K562 (cell line): ENCODE data around the gene ZNF599. TPM values are rescaled to one million over a fixed set of nuclear protein-coding genes. Genes with fewer than 3 reads are reported as not detected.

Experiments used
- ATAC-seq: fragments of 200-7000 bp; cut with Tn5 transposase; 3 replicates; pipeline ENCODE4 v1.9.1; 2020; ENCODE audit warnings: moderate library complexity
- BruUV-seq: library from RNA; stranded (reverse); fragments of 400-500 nt; replicated peaks from 2 replicates; lab custom pipeline; 2021; lab: Mats Ljungman, UMichigan
- CTCF ChIA-PET: fragments of 300-600 bp; formaldehyde crosslinking; extraction: SDS; loops from one replicate; lab custom pipeline; 2021; ENCODE audit warnings: low intra/inter-chr PET ratio; lab: Yijun Ruan, JAX
- POLR2A ChIA-PET: fragments of 300-600, 350-650 bp; sonication (Branson Sonifier 250); formaldehyde crosslinking; extraction: SDS; loops from one replicate; lab custom pipeline; 2021; ENCODE audit warnings: antibody characterized with exemption, inconsistent platforms; lab: Yijun Ruan, JAX
- DNase-seq, 4 experiments: peaks; one replicate each; pipeline versions ENCODE4 v3.0.0 to v3.0.0-alpha.2; 2011 to 2018; ENCODE audit warnings: low spot score in 3 of 4, mixed read lengths in 3 of 4; ENCODE audit errors: extremely low read depth in 1 of 4
- FAIRE-seq: peaks from 2 replicates; lab custom pipeline; 2011; peaks lifted over from hg19 to GRCh38; lab: Jason Lieb, UNC
- H2AFZ ChIP-seq: 2 replicates; pipeline ENCODE4 v1.6.0; 2011; ENCODE audit warnings: low read depth, low read length, control low read depth, inconsistent platforms
- H3K27ac ChIP-seq: fragments of 200-600 bp; 3 replicates; pipeline ENCODE4 v1.8.0; 2011; ENCODE audit warnings: low read depth, mild to moderate bottlenecking, control low read depth, inconsistent platforms, low read length, moderate library complexity, mixed read lengths; ENCODE audit errors: extremely low read depth
- H3K27me3 ChIP-seq, 2 experiments: fragments of 300-600 bp in 1 of 2; 2 replicates in 1 of 2; 3 replicates in 1 of 2; pipeline versions ENCODE4 v1.6.0 to v1.8.0; 2011; ENCODE audit warnings: inconsistent platforms in 2 of 2, low read length in 2 of 2, mild to moderate bottlenecking in 1 of 2, mixed read lengths in 1 of 2, moderate library complexity in 1 of 2; ENCODE audit not compliant: control insufficient read depth in 2 of 2, insufficient read depth in 2 of 2
- H3K36me3 ChIP-seq: fragments of 300-600 bp; 3 replicates; pipeline ENCODE4 v1.8.0; 2011; ENCODE audit warnings: mild to moderate bottlenecking, low read length, inconsistent platforms; ENCODE audit not compliant: control insufficient read depth, insufficient read depth
- H3K4me1 ChIP-seq, 2 experiments: fragments of 200-600 bp in 1 of 2; replicated peaks in 1 of 2; 2 replicates in 1 of 2; 3 replicates in 1 of 2; pipeline versions ENCODE4 v1.5.1 to v1.8.0; 2011; ENCODE audit warnings: inconsistent platforms in 2 of 2, low read length in 2 of 2, mild to moderate bottlenecking in 1 of 2, mixed read lengths in 1 of 2, moderate library complexity in 1 of 2; ENCODE audit not compliant: control insufficient read depth in 2 of 2, insufficient read depth in 2 of 2
- H3K4me2 ChIP-seq: 2 replicates; pipeline ENCODE4 v1.6.1; 2011; ENCODE audit warnings: low read length, control low read depth, inconsistent platforms, mixed read lengths; ENCODE audit not compliant: insufficient read depth
- H3K4me3 ChIP-seq: fragments of 200-600 bp; sonication (generic), shearing (Covaris generic); 2 replicates; pipeline ENCODE4 v1.5.1; 2016; ENCODE audit warnings: control low read depth, inconsistent platforms
- H3K79me2 ChIP-seq: fragments of 200-600 bp; 3 replicates; pipeline ENCODE4 v1.8.0; 2011; ENCODE audit warnings: low read length, inconsistent platforms; ENCODE audit not compliant: control insufficient read depth, insufficient read depth
- H3K9ac ChIP-seq, 2 experiments: 2 replicates each; pipeline versions ENCODE4 v1.6.0 to v1.6.1; 2011; ENCODE audit warnings: low read depth in 2 of 2, low read length in 2 of 2, control low read depth in 1 of 2, inconsistent platforms in 1 of 2, mild to moderate bottlenecking in 1 of 2, mixed read lengths in 1 of 2; ENCODE audit not compliant: insufficient read depth in 1 of 2
- H3K9me1 ChIP-seq: one replicate; pipeline ENCODE4 v1.6.0; 2011; ENCODE audit warnings: inconsistent platforms, mild to moderate bottlenecking, low read length, moderate library complexity; ENCODE audit not compliant: control insufficient read depth, insufficient read depth
- H3K9me3 ChIP-seq: replicated peaks from 2 replicates; pipeline ENCODE4 v1.5.1; 2011; ENCODE audit warnings: low read depth, low read length, inconsistent platforms; ENCODE audit not compliant: control insufficient read depth, insufficient read depth
- H4K20me1 ChIP-seq: replicated peaks from 2 replicates; pipeline ENCODE4 v1.6.1; 2011; ENCODE audit warnings: low read length, inconsistent platforms, mixed read lengths; ENCODE audit not compliant: control insufficient read depth, insufficient read depth
- CHD4 ChIP-seq: fragments of 200-600 bp; sonication (generic); IDR thresholded peaks from 3 replicates; pipeline ENCODE4 v1.6.1; 2012; ENCODE audit warnings: low read depth, mild to moderate bottlenecking, mixed read lengths, low read length, inconsistent platforms; ENCODE audit not compliant: insufficient read depth, insufficient replicate concordance, poor library complexity, severe bottlenecking
- EHMT2 ChIP-seq: fragments of 450-650 bp; IDR thresholded peaks from 2 replicates; pipeline ENCODE4 v1.6.1; 2018; ENCODE audit warnings: antibody characterized with exemption
- FOXK1 ChIP-seq: sonication (generic); formaldehyde crosslinking; IDR thresholded peaks from 2 replicates; pipeline ENCODE4 v1.8.0; 2022; ENCODE audit warnings: missing genetic modification reagents, mild to moderate bottlenecking, borderline replicate concordance
- FOXK2 ChIP-seq, 2 experiments: fragments of 450-650 bp; IDR thresholded peaks in 1 of 2; conservative IDR thresholded peaks in 1 of 2; 2 replicates each; pipeline ENCODE4 v1.6.1; 2016; ENCODE audit warnings: low read depth in 2 of 2, mild to moderate bottlenecking in 1 of 2
- GABPB1 ChIP-seq: sonication (generic); formaldehyde crosslinking; IDR thresholded peaks from 2 replicates; pipeline ENCODE4 v1.8.0; 2022; ENCODE audit warnings: mild to moderate bottlenecking, missing genetic modification reagents
- HDAC1 ChIP-seq, 2 experiments: fragments of 450-650 bp; IDR thresholded peaks; 2 replicates each; pipeline ENCODE4 v1.6.1; 2016 to 2017; ENCODE audit warnings: inconsistent platforms in 1 of 2, mild to moderate bottlenecking in 1 of 2, moderate library complexity in 1 of 2
- HDAC2 ChIP-seq: fragments of 450-650 bp; IDR thresholded peaks from 2 replicates; pipeline ENCODE4 v1.6.1; 2016; ENCODE audit warnings: mild to moderate bottlenecking
- HDGF ChIP-seq: fragments of 450-650 bp; IDR thresholded peaks from 2 replicates; pipeline ENCODE4 v1.6.1; 2016
- MAFG ChIP-seq: fragments of 450-650 bp; conservative IDR thresholded peaks from 2 replicates; pipeline ENCODE4 v1.6.1; 2016; ENCODE audit warnings: missing genetic modification characterization, missing compliant biosample characterization
- NCOA1 ChIP-seq: fragments of 450-650 bp; IDR thresholded peaks from 2 replicates; pipeline ENCODE4 v1.6.1; 2016; ENCODE audit warnings: low read depth
- NR2C2 ChIP-seq, 2 experiments: fragments of 200-800 bp in 1 of 2; sonication (Bioruptor generic) in 1 of 2; sonication (generic) in 1 of 2; formaldehyde crosslinking in 1 of 2; IDR thresholded peaks; 2 replicates each; pipeline versions ENCODE4 v1.6.1 to v1.8.0; 2016 to 2022; ENCODE audit warnings: mild to moderate bottlenecking in 1 of 2, missing compliant biosample characterization in 1 of 2, missing genetic modification characterization in 1 of 2, missing genetic modification reagents in 1 of 2
- RFX7 ChIP-seq: fragments of 250-450 bp; sonication (Bioruptor Pico); IDR thresholded peaks from 2 replicates; pipeline ENCODE4 v1.5.1; 2021; ENCODE audit warnings: mild to moderate bottlenecking
- STAT5B ChIP-seq: fragments of 250-450 bp; sonication (Bioruptor Pico); IDR thresholded peaks from 2 replicates; pipeline ENCODE4 v1.8.0; 2021; ENCODE audit warnings: mild to moderate bottlenecking, inconsistent platforms
- ZNF316 ChIP-seq: fragments of 450-650 bp; IDR thresholded peaks from 2 replicates; pipeline ENCODE4 v1.6.1; 2016
- ZNF398 ChIP-seq: fragments of 250-450 bp; sonication (Bioruptor Pico); IDR thresholded peaks from 2 replicates; pipeline ENCODE4 v1.8.0; 2021; ENCODE audit warnings: moderate library complexity, mild to moderate bottlenecking, inconsistent platforms
- ZNF507 ChIP-seq: conservative IDR thresholded peaks from 2 replicates; pipeline ENCODE4 v1.6.1; 2017; ENCODE audit warnings: missing genetic modification characterization, missing compliant biosample characterization
- WGBS: fragments of 100-300 bp; shearing (Covaris generic); methylation state at CpG from one replicate; pipeline ENCODE4 v1.1.6; 2016; ENCODE audit warnings: low coverage, mixed read lengths; ENCODE audit not compliant: insufficient coverage; ENCODE audit errors: missing lambda C conversion rate; 5-methylcytosine and 5-hydroxymethylcytosine counted together
- in situ Hi-C: fragments of 300-500 bp; cut with MboI; formaldehyde crosslinking; loops from 4 replicates; pipeline ENCODE4 v1.15.0; 2018; ENCODE audit warnings: inconsistent platforms, mixed read lengths
- intact Hi-C: fragments of 100-400 bp; cut with micrococcal nuclease; formaldehyde crosslinking; loops from 2 replicates; pipeline ENCODE4 v1.14.2; 2022
- polyA plus RNA-seq, 8 experiments: library from polyadenylated mRNA; depleted of rRNA in 4 of 8; stranded (reverse) in 5 of 8; unstranded in 3 of 8; fragments of >200 nt; fragmentation: Nextera tagmentation in 2 of 8; fragmentation: Illumina TruSeq in 1 of 8; extraction: Ambion mirVana in 2 of 8; extraction: Trizol in 1 of 8; gene quantifications; 2 replicates each; pipeline versions ENCODE4 v1.2.1 to v1.2.3, GENCODE V29; 2011 to 2014; ENCODE audit warnings: inconsistent platforms in 1 of 8, missing spikeins in 1 of 8
- total RNA-seq, 7 experiments: library from RNA; depleted of rRNA in 6 of 7; stranded (reverse); fragments of >200 nt in 6 of 7; fragmentation: Illumina TruSeq in 2 of 7; extraction: Trizol in 2 of 7; gene quantifications; 2 replicates each; pipeline versions ENCODE4 v1.2.1 to v1.2.3, GENCODE V29; 2011 to 2021; ENCODE audit warnings: low replicate concordance in 1 of 7
- TF ChIP-seq, protein P1 (sequence below): conservative IDR thresholded peaks from 2 replicates; pipeline ENCODE4 v1.6.1; 2011; ENCODE audit warnings: low read depth, mild to moderate bottlenecking, low read length; ENCODE audit not compliant: control insufficient read depth
- TF ChIP-seq, protein P2 (sequence below): fragments of 250-450 bp; sonication (Bioruptor Pico); IDR thresholded peaks from 2 replicates; pipeline ENCODE4 v1.5.0; 2021

The ZNF599 gene
- total and polyA plus RNA-seq, 9 of the 15 experiments (the other 6 are each of a cell fraction or from before 2014, with no cell fraction given): 0.71 to 6.7 (median 2.8) TPM

DNA sequence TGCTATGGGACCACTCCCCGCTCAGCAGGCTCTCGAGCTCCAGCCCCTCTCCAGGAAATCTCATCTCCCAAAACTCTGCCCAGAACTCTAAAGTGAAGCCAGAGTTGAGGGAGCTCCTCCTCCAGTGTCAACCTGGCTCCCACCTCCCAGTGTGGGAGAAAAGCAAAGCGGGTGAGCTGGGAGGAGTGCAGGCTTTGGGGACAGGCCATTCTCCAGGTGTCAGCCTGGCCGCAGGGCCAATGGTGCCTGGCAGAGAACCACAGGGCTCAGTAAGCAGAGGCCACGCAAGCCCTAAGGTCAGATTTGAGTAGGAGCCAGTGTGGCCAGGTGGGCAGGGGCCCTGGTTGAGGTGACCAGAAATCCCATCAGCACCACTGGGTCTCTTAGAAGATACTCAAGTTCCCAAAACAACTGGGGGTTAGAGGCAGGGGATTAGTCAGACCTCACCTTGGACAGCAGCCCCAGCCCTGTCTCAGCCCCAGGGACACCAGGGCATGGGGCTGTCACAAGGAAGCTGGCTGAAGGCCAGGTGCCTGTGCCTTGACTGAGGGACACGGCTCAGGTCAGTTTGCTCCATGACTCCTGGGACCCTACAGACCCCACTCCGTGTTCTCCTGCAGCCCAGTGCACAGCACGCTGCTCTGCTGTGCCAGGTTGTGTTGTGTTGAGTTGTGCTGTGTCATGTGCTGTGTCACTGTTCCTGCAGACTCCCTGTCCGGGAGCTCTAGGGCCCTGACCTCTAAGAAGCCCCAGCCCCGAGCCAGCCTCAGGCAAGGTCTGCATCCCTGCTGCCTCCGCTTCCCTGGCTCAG is 41.8 kb downstream of the ZNF599 start:
- H3K36me3 ChIP-seq: peaks cover 10% of the 10 kb centered on the region; the same call in 2 of the 3 replicates
- H3K9ac ChIP-seq: peak overlapping the region; percentile 31 to 87; a peak in 3 of 4 replicates
- ChIA-PET POLR2A (interaction anchor here (0.6 to 1.7 kb wide), 4 partner anchors 12 to 1352 kb away, joined by 3 to 5 read pairs (median 4); no protein-coding TSS in a partner anchor), CTCF (interaction anchor here (0.6 kb wide), 1 partner anchor 732 kb away, joined by 3 read pairs; no protein-coding TSS in a partner anchor)
- peaks cover 4 to 7% of the 10 kb centered on the region in 2 experiments for H3K27me3 ChIP-seq
- WGBS: 30% methylated on average over 10 of the region's 11 CpGs
- H3K4me2 ChIP-seq: peak overlapping the region; percentile 98
- H3K9me1 ChIP-seq: peaks cover 6% of the 10 kb centered on the region
- BruUV-seq: no TSS peak
- H2AFZ ChIP-seq: peak overlapping the region; percentile 88
- in situ Hi-C loops: no loop called here
- no peak overlapping the region for H3K4me3 ChIP-seq
- DNase-seq (peak; percentile 52 to 72 (median 58)), ATAC-seq (peak; percentile 59), FAIRE-seq (peak; percentile 78)
- peak overlapping the region; percentile 61; the same call in 1 of the 3 replicates for H3K27ac ChIP-seq
- peaks cover 30 to 34% of the 10 kb centered on the region in 2 experiments for H3K4me1 ChIP-seq
- peaks cover 22% of the 10 kb centered on the region; the same call in 2 of the 3 replicates for H3K79me2 ChIP-seq
- intact Hi-C loops: no loop called here
- no peaks in the 10 kb centered on the region for H4K20me1 ChIP-seq
- no peaks in the 10 kb centered on the region for H3K9me3 ChIP-seq
- TF ChIP-seq HDGF (0 out of 2 replicates have a peak, but pooled peaks have one; percentile 65), ZNF316 (peak; percentile 98), MAFG (tag) (peak; percentile 90), NR2C2 (CRISPR knock-in tag; IDR thresholded peaks at IDR 0.05) (no peak), NR2C2 (tag; IDR thresholded peaks at IDR 0.05) (no peak), ZNF398 (CRISPR knock-in tag) (no peak), RFX7 (no peak), NCOA1 (0 out of 2 replicates have a peak, but pooled peaks have one; percentile 32), FOXK2 (conservative IDR thresholded peaks at IDR 0.05 in 1 of 2, IDR thresholded peaks at IDR 0.05 in 1 of 2; ENCODE audit: low read depth in 2 of 2) (0 out of 4 replicates have a peak, but pooled peaks of 1 of the 2 experiments have one; percentile 58), STAT5B (CRISPR knock-in tag) (no peak), EHMT2 (peak; percentile 86), HDAC2 (no peak; the same call in 1 of the 2 replicates), ZNF507 (tag) (no peak), FOXK1 (no peak), HDAC1 (IDR thresholded peaks at IDR 0.05) (peak in 1 of 2 experiments; percentile 66; a peak in 2 of 4 replicates), CHD4 (no peak), GABPB1 (CRISPR knock-in tag) (no peak)
- TF ChIP-seq, protein P1, sequence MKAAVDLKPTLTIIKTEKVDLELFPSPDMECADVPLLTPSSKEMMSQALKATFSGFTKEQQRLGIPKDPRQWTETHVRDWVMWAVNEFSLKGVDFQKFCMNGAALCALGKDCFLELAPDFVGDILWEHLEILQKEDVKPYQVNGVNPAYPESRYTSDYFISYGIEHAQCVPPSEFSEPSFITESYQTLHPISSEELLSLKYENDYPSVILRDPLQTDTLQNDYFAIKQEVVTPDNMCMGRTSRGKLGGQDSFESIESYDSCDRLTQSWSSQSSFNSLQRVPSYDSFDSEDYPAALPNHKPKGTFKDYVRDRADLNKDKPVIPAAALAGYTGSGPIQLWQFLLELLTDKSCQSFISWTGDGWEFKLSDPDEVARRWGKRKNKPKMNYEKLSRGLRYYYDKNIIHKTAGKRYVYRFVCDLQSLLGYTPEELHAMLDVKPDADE: 0 out of 2 replicates have a peak, but pooled peaks have one; percentile 25
- TF ChIP-seq, protein P2, sequence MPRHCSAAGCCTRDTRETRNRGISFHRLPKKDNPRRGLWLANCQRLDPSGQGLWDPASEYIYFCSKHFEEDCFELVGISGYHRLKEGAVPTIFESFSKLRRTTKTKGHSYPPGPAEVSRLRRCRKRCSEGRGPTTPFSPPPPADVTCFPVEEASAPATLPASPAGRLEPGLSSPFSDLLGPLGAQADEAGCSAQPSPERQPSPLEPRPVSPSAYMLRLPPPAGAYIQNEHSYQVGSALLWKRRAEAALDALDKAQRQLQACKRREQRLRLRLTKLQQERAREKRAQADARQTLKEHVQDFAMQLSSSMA (CRISPR knock-in tag): no peak
